Measurements from ENCODE around the gene RABAC1.

DNA sequence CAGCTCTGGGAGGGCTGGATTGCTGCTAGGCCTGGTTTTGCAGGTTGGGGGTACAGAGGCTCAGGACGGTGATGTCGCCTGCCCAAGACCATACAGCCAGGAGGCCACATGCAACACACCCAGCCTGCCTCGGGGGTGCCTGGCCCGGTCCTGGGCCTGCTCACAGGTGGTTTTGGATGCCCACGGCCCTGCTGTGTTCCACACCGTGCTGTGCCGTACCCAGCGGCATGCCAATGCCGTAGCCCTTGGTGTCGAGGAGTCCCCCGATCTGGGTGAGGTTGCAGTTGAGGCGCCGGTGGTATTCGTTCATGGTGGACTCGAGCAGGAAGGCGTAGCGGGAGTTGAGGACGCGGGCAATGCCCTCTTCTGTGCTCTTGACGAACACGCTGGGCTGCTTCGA is 46.4 kb upstream of the RABAC1 start:
- no peak for TF ChIP-seq BACH2 (CRISPR knock-in tag; IDR thresholded peaks at IDR 0.05; ENCODE audit: borderline replicate concordance)
- TF ChIP-seq, protein P1, sequence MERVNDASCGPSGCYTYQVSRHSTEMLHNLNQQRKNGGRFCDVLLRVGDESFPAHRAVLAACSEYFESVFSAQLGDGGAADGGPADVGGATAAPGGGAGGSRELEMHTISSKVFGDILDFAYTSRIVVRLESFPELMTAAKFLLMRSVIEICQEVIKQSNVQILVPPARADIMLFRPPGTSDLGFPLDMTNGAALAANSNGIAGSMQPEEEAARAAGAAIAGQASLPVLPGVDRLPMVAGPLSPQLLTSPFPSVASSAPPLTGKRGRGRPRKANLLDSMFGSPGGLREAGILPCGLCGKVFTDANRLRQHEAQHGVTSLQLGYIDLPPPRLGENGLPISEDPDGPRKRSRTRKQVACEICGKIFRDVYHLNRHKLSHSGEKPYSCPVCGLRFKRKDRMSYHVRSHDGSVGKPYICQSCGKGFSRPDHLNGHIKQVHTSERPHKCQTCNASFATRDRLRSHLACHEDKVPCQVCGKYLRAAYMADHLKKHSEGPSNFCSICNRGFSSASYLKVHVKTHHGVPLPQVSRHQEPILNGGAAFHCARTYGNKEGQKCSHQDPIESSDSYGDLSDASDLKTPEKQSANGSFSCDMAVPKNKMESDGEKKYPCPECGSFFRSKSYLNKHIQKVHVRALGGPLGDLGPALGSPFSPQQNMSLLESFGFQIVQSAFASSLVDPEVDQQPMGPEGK (CRISPR knock-in tag; IDR thresholded peaks at IDR 0.05; ENCODE audit: borderline replicate concordance) = no peak
- no peak for TF ChIP-seq PPARA (CRISPR knock-in tag; IDR thresholded peaks at IDR 0.05; ENCODE audit: borderline replicate concordance)
- TF ChIP-seq ESRRG (CRISPR knock-in tag; IDR thresholded peaks at IDR 0.05) = no peak
- TF ChIP-seq TOX (CRISPR knock-in tag; IDR thresholded peaks at IDR 0.05; ENCODE audit: borderline replicate concordance) = no peak
- no peak for TF ChIP-seq GLIS3 (CRISPR knock-in tag; IDR thresholded peaks at IDR 0.05)
- no peak for TF ChIP-seq ZNF8 (CRISPR knock-in tag; IDR thresholded peaks at IDR 0.05)
- TF ChIP-seq ZFP30 (CRISPR knock-in tag; IDR thresholded peaks at IDR 0.05) = no peak
- no peak for TF ChIP-seq RARB (CRISPR knock-in tag; IDR thresholded peaks at IDR 0.05)
- no peak for TF ChIP-seq ARNTL (CRISPR knock-in tag; IDR thresholded peaks at IDR 0.05; ENCODE audit: borderline replicate concordance, low read depth)
- TF ChIP-seq SNAI2 (CRISPR knock-in tag; IDR thresholded peaks at IDR 0.05) = no peak
- TF ChIP-seq, protein P2, sequence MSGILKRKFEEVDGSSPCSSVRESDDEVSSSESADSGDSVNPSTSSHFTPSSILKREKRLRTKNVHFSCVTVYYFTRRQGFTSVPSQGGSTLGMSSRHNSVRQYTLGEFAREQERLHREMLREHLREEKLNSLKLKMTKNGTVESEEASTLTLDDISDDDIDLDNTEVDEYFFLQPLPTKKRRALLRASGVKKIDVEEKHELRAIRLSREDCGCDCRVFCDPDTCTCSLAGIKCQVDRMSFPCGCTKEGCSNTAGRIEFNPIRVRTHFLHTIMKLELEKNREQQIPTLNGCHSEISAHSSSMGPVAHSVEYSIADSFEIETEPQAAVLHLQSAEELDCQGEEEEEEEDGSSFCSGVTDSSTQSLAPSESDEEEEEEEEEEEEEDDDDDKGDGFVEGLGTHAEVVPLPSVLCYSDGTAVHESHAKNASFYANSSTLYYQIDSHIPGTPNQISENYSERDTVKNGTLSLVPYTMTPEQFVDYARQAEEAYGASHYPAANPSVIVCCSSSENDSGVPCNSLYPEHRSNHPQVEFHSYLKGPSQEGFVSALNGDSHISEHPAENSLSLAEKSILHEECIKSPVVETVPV (CRISPR knock-in tag; IDR thresholded peaks at IDR 0.05) = no peak
- TF ChIP-seq CSDC2 (CRISPR knock-in tag; IDR thresholded peaks at IDR 0.05) = no peak

Data from SK-N-SH treated with all-trans-retinoic acid at 6 μM for 48 hours (cell line).